NCI-H187 treated with DMSO at 0.1 percent for 48 hours (cell line): ENCODE measurements around the gene KRTAP5-8.
"Not testable (repeated sequence)": the region's sequence is repeated elsewhere in the genome, so short reads cannot be mapped to it uniquely, and the experiment has no call there.

ENCODE experiments used
- DNase-seq: peaks from one replicate; lab custom pipeline; 2025; lab: John Stamatoyannopoulos, UW

The KRTAP5-8 gene, protein sequence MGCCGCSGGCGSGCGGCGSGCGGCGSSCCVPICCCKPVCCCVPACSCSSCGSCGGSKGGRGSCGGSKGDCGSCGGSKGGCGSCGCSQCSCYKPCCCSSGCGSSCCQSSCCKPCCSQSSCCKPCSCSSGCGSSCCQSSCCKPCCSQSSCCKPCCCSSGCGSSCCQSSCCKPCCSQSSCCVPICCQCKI

DNA sequence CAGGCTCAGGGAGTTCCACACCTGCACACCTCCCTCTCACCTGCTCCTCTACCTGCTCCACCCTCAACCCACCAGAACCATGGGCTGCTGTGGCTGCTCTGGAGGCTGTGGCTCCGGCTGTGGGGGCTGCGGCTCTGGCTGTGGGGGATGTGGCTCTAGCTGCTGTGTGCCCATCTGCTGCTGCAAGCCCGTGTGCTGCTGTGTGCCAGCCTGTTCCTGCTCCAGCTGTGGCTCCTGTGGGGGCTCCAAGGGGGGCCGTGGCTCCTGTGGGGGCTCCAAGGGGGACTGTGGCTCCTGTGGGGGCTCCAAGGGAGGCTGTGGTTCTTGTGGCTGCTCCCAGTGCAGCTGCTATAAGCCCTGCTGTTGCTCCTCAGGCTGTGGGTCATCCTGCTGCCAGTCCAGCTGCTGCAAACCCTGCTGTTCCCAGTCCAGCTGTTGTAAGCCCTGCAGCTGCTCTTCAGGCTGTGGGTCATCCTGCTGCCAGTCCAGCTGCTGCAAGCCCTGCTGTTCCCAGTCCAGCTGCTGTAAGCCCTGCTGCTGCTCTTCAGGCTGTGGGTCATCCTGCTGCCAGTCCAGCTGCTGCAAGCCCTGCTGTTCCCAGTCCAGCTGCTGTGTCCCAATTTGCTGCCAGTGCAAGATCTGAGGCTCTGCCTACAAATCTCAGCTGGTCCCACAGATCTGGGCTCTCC is at the start of gene KRTAP5-8:
Gene KRTAP5-8, plus strand, starts transcription at position 49 of the 689 bp plus-strand sequence. Its CDS starts 31 bp downstream, at position 80.
- DNase-seq: not testable (repeated sequence)

DNA sequence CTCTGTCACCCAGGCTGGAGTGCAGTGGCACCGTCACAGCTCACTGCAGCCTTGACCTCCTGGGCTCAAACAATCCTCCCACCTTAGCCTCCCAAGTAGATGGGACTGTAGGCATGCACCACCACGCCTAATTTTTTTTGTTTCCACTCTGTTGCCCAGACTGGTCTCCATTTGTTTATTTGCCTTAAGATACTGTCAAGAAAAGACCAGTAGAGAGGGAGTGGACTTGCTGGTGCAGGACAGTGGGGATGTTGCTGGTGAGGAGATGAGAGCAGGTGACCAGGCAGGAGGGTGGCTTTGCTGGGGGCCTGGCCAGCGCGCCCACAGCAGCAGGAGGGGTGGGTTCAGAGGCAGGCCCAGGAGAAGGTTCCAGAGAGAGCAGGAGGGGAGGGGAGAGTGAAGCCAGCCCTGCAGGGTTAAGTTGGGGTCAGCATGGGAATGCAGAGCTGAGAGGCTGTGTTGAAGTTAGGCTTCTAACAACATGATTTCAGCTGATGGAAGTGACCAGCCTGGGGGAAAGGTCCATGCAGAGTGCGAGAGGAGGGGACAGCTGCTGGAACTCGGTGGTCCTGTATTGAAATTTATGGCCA is 49.0 kb upstream of the KRTAP5-8 start:
- DNase-seq: no peak

DNA sequence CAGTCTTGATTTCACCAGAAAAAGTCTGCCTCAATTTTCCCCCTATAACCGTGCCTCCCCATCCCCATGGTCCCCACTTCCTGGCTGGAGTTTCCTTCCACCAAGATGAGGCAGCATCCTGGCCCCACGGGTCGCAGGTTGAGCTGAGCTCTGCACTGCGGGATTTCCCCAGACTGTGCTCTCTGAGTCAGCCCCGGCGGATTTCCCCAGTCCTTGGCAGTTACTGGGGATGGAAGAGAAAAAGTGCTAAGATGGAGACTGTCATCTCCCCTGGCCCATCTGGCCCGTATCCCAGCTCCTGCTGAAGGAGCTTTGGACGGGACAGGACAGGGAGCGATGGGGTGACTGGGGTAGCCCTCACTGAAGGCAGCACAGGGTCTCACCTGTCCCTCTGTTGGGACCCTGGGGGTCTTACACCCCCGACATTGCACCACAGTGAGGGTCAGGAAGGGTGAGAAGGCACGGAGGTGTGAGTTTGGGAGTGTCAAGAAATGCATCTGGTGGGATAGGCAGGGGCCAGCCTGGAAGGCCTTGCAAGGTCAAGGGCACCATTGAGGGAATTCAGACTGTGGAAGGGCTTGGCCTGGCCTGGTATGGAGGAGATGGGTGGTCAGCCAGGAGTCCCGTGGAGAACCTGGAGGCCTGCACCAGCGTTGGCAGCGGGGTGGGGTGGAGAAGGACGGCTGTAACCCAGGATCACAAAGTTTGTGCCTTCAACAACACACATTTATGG is 48.3 kb upstream of the KRTAP5-8 start:
- DNase-seq: no peak

DNA sequence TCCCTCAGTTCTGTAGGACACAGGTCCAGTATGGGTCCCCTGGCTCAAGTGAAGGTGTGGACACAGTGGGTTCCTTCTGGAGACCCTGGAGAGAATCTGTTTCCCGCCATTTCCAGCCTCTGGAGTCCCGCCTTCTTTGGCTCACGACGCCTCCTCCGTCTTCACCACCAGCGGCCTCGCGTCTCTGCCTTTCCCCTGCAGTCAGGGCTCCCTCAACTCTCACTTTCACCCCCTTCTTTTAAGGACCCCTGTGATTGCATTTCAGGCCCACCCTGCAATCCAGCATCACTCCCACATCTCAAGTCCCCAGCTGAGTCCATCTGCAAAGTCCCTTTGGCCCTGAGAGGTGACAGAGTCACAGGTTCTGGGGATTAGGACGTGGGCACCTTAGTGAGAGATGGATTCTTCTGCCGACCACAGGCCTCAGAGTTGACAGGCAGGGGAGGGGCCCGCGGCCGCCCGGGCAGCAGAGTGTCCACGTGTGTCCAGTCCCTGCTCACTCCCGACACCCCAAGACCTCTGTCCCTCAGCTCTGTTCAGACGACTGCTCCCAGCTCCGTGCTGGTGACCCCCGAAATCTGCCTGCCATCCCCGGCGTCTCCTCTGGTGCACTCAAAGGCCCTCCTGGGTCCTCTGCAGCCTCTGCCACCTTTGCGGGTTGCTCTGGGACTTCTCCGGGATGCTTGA is 47.6 kb upstream of the KRTAP5-8 start:
- DNase-seq: no peak

DNA sequence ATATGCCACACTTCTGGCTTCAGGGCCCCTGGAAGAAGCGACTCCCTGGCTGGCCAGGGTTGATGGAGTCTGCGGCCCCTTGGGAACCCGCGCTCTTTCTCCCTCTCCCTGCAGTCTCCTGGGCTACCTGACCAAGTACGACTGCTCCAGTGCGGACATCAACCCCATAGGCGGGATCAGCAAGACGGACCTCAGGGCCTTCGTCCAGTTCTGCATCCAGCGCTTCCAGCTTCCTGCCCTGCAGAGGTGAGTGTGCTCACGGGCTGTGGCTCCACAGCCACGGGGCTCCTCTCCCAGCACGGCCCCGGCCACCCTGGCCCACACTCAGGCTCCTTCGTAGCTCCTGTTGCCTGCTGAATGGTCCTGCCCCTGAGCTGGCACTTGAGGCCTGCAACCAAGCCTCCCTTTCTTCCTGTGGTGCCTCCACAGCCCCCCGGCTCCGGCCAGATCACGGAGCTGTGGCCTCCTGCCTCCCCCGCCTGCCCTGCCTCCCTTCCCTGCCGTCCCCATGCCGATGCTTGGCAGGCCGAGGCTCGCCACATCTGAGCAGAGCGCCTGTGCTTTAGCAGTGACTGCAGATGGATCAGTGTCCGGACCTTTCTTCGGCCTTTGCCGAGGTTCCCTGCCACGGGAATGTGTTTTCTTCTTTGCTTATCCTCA is 47.0 kb upstream of the KRTAP5-8 start:
- DNase-seq: no peak

DNA sequence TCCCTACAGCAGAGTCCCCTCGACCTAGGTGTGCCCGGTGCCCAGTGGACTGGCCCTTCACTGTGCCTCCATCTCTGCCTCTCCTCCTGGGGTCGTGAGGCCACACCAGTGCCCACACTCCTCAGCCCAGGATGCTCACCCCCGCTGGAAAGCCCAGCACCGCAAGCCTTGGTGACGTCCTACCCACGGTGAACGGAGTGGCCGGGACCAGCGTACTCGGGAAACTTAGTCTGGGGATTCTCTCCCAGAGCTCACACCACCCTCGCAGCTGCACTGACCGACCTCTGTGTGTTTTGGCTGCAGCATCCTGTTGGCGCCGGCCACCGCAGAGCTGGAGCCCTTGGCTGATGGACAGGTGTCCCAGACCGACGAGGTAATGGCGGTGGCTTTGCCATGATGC is 46.3 kb upstream of the KRTAP5-8 start:
- DNase-seq: no peak

DNA sequence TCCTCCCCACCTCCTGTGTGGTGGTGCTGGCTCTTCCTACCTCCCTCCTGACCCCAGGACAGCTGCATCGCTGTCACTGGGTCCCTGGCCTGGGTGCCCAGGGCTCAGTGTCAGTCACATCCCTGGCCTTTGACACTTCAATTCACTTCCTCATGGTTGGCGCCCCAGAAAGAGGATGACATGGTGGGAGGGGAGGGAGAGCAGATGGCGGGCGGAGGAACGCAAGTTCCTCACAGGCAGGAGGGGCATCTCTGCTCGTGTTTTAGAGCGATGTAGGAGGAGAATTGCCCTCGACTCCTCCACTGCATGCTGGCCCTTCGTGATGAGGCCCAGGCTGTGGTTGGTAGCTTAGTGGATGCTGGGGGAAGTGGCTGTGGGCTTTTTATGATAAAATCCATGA is 45.9 kb upstream of the KRTAP5-8 start:
- DNase-seq: no peak

DNA sequence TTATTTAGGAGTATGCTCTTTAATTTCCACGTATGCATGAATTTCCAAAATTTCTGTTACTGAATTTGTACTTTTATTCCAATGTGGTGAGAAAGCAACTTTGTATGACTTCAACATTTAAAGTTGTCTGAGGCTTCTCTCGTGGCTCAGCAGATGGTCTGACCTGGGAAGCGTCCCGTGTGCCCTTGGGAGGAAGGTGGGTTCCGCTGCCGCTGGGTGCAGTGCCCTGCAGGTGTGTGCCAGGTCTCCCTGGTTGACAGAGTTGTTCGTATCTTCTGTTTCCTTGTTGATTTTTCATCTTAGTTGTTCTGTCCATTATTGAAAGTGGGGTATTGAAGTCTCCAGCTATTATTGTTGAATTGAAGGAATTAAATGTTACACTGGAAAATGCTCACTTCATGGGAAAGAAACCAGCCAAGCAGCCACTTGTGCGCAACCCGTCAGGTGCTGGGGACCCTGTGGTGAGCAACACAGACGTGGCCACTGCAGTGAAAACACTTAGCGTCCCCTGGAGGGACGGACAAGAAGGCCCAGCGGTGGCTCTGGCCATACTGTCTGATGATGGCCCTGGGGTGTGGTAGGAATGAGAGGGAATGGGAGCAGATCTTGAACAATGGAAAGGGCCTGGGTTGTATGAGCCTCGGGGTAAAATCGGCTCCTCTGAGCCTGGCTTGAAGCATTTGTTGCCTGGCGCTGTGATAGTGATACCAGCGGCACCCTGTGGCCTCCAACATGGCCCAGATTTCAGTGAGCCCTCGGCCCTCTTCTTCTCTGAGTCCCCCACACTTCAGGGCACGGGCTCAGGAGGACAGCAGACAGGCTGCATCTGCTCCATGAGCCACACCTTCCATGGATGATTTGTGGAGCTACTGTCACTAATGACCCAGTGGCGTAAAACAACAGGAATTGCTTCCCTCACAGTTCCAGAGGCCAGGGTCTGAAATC is 42.3 kb upstream of the KRTAP5-8 start:
- DNase-seq: no peak

DNA sequence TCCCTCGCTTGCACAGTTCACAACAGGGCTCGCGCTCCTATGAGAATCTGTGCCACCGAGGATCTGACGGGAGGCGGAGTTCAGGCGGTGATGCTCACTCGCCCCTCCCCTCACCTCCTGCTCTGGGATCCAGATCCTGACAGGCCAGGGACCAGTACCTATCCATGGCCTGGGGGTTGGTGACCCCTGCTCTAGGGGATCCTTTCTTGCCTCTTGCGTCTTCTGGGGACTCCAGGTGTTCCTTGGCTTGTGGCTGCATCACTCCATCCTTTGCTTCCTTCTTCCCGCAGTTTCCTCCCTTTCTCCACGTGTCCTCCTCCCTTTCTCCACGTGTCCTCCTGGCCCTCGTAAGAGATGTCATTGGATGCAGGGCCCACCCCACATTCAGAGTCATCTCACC is 41.4 kb upstream of the KRTAP5-8 start:
- DNase-seq: no peak

DNA sequence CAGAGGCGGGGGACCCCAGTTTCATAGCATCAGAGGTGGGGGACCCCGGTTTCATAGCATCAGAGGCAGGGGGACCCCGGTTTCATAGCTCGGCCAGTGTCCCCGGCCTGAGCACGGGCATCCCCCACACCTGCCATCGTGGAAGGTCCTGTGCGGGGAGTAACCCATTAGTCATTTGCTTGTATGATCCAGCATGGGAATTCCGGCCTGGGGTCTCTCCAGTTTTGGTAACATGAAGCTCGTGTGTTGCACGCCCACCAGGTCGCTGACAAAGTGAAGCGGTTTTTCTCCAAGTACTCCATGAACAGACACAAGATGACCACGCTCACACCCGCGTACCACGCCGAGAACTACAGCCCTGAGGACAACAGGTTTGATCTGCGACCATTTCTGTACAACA is 39.7 kb upstream of the KRTAP5-8 start:
- DNase-seq: no peak

DNA sequence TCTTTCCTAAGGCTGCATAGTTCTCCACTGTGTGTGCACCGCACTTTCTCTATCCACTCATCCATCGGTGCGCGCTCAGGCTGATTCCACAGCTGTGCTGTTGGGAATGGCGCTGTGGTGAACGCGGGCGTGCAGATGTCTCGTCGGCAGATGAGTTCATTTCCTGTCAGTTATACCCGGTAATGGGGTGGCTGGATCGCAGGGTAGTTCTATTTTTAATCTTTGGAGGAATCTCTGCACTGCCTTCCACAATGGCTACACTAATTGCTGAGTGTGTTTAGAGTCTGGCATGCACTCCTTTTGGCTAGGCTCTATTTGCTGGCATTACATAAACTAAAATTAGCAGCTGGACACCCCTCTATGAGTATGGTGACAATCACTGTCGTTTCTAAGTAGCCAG is 38.7 kb upstream of the KRTAP5-8 start:
- DNase-seq: no peak

DNA sequence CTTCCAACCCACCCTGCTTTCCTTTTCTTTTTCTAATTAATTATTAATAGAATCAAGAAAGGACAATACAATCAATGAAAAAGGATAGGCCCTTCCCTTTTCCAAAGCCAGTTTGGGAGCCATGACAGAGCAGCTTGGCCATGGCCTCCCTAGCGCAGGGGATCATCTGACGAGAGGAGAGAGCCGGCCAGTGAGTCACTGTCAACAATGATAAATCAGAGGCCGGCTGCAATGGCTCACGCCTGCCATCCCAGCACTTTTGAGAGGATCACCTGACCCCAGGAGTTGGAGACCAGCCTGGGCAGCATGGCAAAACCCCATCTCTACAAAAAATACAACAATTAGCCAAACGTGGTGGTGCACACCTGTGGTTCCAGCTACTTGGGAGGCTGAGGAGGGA is 38.3 kb upstream of the KRTAP5-8 start:
- DNase-seq: no peak

DNA sequence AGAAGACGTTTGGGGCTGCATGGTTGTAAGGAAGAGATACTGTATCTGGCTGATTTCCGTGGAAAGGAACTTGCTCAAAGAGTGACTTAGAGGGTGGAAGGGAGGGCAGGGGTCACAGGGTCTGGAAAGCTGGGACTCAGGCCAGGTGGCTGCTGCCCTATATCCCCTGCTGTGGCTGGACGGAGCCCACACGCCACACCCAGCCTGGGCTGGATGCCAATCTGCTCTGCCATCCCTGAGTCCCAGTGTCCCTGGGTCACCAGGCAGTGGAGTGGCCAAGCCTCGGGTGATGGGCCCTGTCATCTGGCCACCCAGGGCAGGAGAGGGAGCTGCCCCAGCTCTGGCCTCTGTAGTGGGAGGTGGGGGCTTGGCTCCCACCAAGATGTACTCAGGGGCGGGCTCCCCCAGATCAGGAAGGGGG is 37.2 kb upstream of the KRTAP5-8 start:
- DNase-seq: no peak

DNA sequence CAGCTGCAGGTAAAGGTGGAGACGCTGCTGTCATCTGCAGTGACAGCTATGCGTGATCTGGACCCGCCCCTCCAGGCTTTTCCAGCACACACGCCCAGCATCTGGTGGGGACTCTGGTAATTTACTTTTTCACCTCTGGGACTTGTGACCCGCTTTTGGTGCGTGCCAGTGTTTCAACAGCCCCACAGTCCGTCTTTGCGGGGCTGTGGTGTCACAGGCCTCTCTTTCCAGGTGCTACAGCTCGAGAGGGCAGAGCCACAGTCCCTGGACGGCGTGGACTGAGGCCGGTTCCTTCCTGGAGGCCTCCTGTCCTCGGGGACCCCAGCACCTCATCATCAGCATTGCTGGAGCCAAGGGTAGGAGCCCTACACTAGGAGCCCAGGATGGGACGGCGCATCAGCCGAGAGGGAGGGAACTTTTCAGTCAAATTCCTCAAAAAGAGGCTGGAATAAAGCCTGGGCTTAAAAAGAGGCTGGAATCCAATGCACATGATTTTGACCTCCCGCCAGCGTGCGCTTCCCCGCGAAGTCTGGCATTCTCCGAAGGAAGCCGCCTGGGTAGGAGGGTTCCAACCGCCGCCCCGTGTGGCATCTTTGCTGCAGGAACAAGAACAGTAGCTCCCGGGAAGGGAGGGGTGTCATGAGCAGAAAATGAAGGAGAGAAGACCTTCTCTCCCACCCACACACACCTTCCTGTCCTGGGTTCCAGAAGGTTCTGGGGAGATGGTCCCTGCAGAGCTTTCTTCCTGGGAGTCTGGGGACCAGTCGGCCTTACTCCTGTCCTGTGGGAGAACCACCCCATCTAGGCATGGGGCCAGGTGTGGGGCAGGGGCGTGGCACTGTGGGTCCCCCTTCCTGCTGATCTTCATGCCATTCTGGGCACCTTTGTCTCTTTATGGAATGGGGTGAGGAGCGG is 36.5 kb upstream of the KRTAP5-8 start:
- DNase-seq: no peak

DNA sequence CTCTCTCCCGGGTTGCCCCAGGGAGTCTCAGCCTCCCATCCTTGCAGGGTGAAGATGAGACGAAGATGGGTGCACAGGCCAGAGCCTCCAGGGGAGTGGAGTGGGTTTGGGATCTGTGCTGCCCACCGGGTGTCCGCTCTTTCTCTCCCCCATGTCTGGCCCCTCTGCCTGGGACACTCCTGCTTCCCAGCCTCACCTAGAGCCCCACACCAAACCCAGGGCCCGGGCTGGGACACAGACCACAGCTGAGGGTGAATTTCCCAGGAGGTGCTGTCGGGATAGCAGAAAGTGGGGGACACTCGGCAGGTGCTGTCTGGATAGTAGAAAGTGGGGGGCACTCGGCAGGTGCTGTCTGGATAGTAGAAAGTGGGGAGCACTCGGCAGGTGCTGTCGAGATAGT is 35.8 kb upstream of the KRTAP5-8 start:
- DNase-seq: no peak

DNA sequence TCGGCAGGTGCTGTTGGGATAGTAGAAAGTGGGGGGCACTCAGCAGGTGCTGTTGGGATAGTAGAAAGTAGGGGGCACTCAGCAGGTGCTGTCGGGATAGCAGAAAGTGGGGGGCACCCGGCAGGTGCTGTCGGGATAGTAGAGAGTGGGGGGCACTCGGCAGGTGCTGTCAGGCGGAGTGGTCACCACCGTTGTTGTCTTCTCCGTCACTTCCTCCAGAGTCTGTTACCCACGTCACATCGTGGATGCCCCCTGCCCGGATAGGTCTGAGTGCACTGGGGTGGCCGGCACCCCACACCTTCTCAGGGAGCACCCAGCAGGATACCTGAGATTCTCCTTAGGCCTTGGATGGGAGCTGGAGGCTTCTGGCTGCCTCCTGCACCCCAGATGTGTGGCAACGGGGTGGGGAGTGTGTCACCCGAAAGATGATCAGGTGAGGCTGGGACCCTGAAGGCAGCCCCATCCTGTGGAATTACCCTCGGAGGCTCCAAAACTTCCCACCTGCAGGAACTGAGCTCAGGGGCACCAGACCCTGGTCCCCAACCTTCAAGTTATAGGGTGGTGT is 34.9 kb upstream of the KRTAP5-8 start:
- no peak for DNase-seq

DNA sequence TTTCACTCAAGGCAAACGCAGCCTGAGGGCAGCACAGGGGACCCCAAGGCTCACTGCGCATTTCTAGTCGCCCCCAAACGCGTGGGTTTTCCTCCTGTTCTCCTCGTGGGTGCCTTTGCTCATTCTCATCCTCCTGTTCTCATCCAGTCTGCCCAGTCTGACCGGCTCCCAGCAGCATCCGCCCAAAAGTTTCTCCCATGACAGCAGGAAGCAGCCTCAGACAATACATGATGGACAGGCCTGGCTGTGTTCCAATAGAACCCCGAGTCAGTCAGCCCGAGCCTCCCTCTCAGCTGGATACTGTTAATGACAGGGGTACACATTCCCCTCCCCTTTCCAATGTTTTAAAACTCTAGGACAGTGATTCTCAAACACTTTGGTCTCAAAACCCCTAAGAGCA is 33.3 kb upstream of the KRTAP5-8 start:
- no peak for DNase-seq

DNA sequence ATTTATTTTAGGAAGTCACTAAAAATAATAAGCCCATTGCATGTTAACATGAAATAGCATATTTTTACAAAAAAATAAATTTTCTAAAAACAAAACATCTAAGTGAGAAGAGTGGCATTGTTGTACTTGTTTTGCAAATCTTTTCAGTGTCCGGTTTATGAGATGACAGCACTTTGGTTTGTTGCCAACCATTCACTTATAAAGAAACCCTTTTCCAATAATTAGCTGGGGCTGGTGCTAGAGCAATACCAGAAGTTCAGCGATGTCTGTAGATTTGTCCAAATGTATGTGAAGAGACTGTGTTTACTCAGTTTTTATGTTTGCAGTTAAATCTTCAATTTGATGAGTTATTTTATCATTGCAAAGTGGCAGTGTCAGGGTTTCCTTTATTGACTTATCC is 32.8 kb upstream of the KRTAP5-8 start:
- DNase-seq: no peak

DNA sequence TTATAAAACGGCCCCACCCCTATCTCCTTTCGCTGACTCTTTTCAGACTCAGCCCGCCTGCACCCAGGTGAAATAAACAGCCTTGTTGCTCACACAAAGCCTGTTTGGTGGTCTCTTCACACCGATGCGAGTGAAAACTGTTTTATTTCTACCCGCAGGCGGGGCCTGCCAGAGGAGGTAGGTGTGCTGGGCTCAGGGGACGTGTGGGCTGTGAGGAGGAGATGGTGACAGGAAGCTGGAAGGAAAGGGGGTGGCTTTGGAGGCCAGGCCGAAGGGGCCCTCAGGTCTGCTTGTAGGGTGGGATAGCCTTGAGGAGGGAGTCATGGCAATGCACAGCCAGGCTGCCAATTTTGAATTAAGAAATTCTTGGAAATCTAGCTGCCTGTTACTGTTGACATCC is 32.0 kb upstream of the KRTAP5-8 start:
- DNase-seq: no peak
